Loucy (cell line): ENCODE measurements around the gene POFUT2.

ENCODE experiments used
- H2AFZ ChIP-seq: fragments of 200-600 bp; sonication (generic); 2 replicates; pipeline ENCODE4 v1.6.0; 2016; ENCODE audit warnings: antibody characterized with exemption, mild to moderate bottlenecking, low read length, moderate library complexity
- H3F3A ChIP-seq: fragments of 200-600 bp; 2 replicates; pipeline ENCODE4 v1.6.0; 2016; ENCODE audit warnings: antibody characterized with exemption, low read depth, mild to moderate bottlenecking
- H3K27me3 ChIP-seq: fragments of 200-600 bp; sonication (generic); 2 replicates; pipeline ENCODE4 v1.6.1; 2014; ENCODE audit warnings: low read length, mild to moderate bottlenecking; ENCODE audit not compliant: insufficient read depth, poor library complexity, severe bottlenecking
- H3K36me3 ChIP-seq: fragments of 200-600 bp; sonication (generic); 2 replicates; pipeline ENCODE4 v1.6.1; 2016; ENCODE audit warnings: low read length; ENCODE audit not compliant: insufficient read depth
- H3K4me1 ChIP-seq: fragments of 200-600 bp; sonication (generic); 2 replicates; pipeline ENCODE4 v1.5.1; 2014; ENCODE audit warnings: low read length, mild to moderate bottlenecking; ENCODE audit not compliant: insufficient read depth, poor library complexity, severe bottlenecking
- H3K4me2 ChIP-seq: fragments of 200-600 bp; sonication (generic); 2 replicates; pipeline ENCODE4 v1.6.0; 2014; ENCODE audit warnings: antibody characterized with exemption, low read length, low read depth, mild to moderate bottlenecking; ENCODE audit not compliant: poor library complexity, severe bottlenecking
- H3K4me3 ChIP-seq: fragments of 200-600 bp; sonication (generic); 2 replicates; pipeline ENCODE4 v1.5.1; 2014; ENCODE audit warnings: low read length, mild to moderate bottlenecking, mixed read lengths; ENCODE audit not compliant: poor library complexity, severe bottlenecking
- H3K79me2 ChIP-seq: fragments of 200-600 bp; sonication (generic); 2 replicates; pipeline ENCODE4 v1.6.1; 2014; ENCODE audit warnings: low read length; ENCODE audit not compliant: insufficient read depth
- H3K9ac ChIP-seq: fragments of 200-600 bp; sonication (generic); 2 replicates; pipeline ENCODE4 v1.6.0; 2014; ENCODE audit warnings: mild to moderate bottlenecking, low read depth, low read length, moderate library complexity; ENCODE audit not compliant: poor library complexity, severe bottlenecking
- H3K9me2 ChIP-seq: fragments of 200-600 bp; sonication (generic); replicated peaks from 2 replicates; pipeline ENCODE4 v1.6.1; 2016; ENCODE audit warnings: low read depth, low read length, mixed read lengths
- H3K9me3 ChIP-seq: fragments of 200-600 bp; sonication (generic); 2 replicates; pipeline ENCODE4 v1.6.1; 2014; ENCODE audit warnings: mild to moderate bottlenecking, antibody characterized with exemption, low read length, low read depth; ENCODE audit not compliant: insufficient read depth
- H4K20me1 ChIP-seq: fragments of 200-600 bp; sonication (generic); 2 replicates; pipeline ENCODE4 v1.6.0; 2014; ENCODE audit warnings: antibody characterized with exemption, low read length, mild to moderate bottlenecking; ENCODE audit not compliant: insufficient read depth, poor library complexity, severe bottlenecking
- CTCF ChIP-seq: fragments of 200-600 bp; sonication (generic); conservative IDR thresholded peaks from 2 replicates; pipeline ENCODE4 v1.5.1; 2014; ENCODE audit warnings: mild to moderate bottlenecking, antibody characterized with exemption, low read length
- EZH2phosphoT487 ChIP-seq: fragments of 200-600 bp; IDR thresholded peaks from 2 replicates; pipeline ENCODE4 v1.6.1; 2018; ENCODE audit warnings: antibody characterized with exemption, mild to moderate bottlenecking, moderate library complexity, borderline replicate concordance

The POFUT2 gene

GRCh38 chr21:45294509-45295291 is 7.0 kb upstream of the POFUT2 start:
- H3K27me3 ChIP-seq, result no peaks in the 10 kb centered on the region
- H3K4me3 ChIP-seq, result no peak overlapping the region
- no peaks in the 10 kb centered on the region for H3F3A ChIP-seq
- H2AFZ ChIP-seq, result no peak overlapping the region
- no peaks in the 10 kb centered on the region for H3K9me3 ChIP-seq
- no peaks in the 10 kb centered on the region for H4K20me1 ChIP-seq
- no peak overlapping the region for H3K9ac ChIP-seq
- H3K9me2 ChIP-seq, result no peaks in the 10 kb centered on the region
- peaks cover 9% of the 10 kb centered on the region for H3K4me1 ChIP-seq
- H3K79me2 ChIP-seq, result no peaks in the 10 kb centered on the region
- no peak overlapping the region for H3K4me2 ChIP-seq
- TF ChIP-seq CTCF, result no peak
- TF ChIP-seq EZH2phosphoT487, result no peak
- H3K36me3 ChIP-seq, result no peaks in the 10 kb centered on the region

GRCh38 chr21:45293726-45294401 is 6.2 kb upstream of the POFUT2 start:
- H3K27me3 ChIP-seq, result no peaks in the 10 kb centered on the region
- TF ChIP-seq EZH2phosphoT487, result no peak
- TF ChIP-seq CTCF, result no peak
- no peak overlapping the region for H3K9ac ChIP-seq
- no peak overlapping the region for H2AFZ ChIP-seq
- H3K4me1 ChIP-seq, result peaks cover 10% of the 10 kb centered on the region
- no peaks in the 10 kb centered on the region for H3K9me2 ChIP-seq
- H3K36me3 ChIP-seq, result no peaks in the 10 kb centered on the region
- H3K9me3 ChIP-seq, result no peaks in the 10 kb centered on the region
- H3K4me3 ChIP-seq, result no peak overlapping the region
- H3K79me2 ChIP-seq, result no peaks in the 10 kb centered on the region
- no peaks in the 10 kb centered on the region for H3F3A ChIP-seq
- H4K20me1 ChIP-seq, result no peaks in the 10 kb centered on the region
- H3K4me2 ChIP-seq, result no peak overlapping the region

- H3K4me1 ChIP-seq, result peaks cover 15% of the 10 kb centered on the region
- H3K9me2 ChIP-seq, result no peaks in the 10 kb centered on the region
- H3K79me2 ChIP-seq, result no peaks in the 10 kb centered on the region
- H3K4me3 ChIP-seq, result no peak overlapping the region
- no peak overlapping the region for H2AFZ ChIP-seq
- no peaks in the 10 kb centered on the region for H3F3A ChIP-seq
- no peak overlapping the region for H3K4me2 ChIP-seq
- H3K9ac ChIP-seq, result no peak overlapping the region
- no peaks in the 10 kb centered on the region for H3K27me3 ChIP-seq
- H3K36me3 ChIP-seq, result no peaks in the 10 kb centered on the region
- H4K20me1 ChIP-seq, result no peaks in the 10 kb centered on the region
- no peaks in the 10 kb centered on the region for H3K9me3 ChIP-seq
- TF ChIP-seq CTCF (no peak), EZH2phosphoT487 (no peak)
Observed at GRCh38 chr21:45293220-45293725, 5.6 kb upstream of the POFUT2 start.
